Gastrocnemius medialis (tissue), 4 donors: Measurements from ENCODE around the gene TSHR.

Experiments used
- POLR2A ChIP-seq, 2 donors: fragments of 450-650 bp; IDR thresholded peaks; one replicate each; pipeline ENCODE4 v1.6.1; 2017; ENCODE audit warnings: antibody characterized with exemption in 2 of 2, mild to moderate bottlenecking in 2 of 2, moderate library complexity in 2 of 2
- TF ChIP-seq, protein P1 (sequence below), 5 experiments: fragments of 450-650 bp in 3 of 5; fragments of 200-600 bp in 2 of 5; sonication (generic) in 2 of 5; IDR thresholded peaks in 4 of 5; conservative IDR thresholded peaks in 1 of 5; 1 replicate in 4 of 5; 2 replicates in 1 of 5; pipeline ENCODE4 v1.5.1; 2016 to 2019; ENCODE audit warnings: antibody characterized with exemption in 5 of 5, mild to moderate bottlenecking in 3 of 5, moderate library complexity in 3 of 5

DNA sequence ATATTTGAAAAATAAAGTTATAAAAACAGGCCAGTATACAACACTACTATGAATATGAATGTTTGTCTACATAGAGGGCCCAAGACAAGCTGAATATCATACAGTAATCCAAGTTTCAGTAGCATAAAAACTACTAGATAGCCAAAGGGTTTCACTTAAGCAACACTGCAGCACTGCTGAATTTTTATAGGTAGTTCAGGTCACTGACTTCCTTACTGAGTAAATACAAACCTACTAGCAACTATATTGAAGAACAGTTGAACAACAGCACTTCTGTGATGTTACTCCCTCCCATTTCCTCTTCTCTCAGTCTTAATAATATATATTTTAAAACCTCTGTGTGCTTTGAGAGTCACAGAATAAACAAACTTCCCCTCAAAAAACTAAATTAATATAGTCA is 222.6 kb downstream of the TSHR start:
- TF ChIP-seq, protein P1, sequence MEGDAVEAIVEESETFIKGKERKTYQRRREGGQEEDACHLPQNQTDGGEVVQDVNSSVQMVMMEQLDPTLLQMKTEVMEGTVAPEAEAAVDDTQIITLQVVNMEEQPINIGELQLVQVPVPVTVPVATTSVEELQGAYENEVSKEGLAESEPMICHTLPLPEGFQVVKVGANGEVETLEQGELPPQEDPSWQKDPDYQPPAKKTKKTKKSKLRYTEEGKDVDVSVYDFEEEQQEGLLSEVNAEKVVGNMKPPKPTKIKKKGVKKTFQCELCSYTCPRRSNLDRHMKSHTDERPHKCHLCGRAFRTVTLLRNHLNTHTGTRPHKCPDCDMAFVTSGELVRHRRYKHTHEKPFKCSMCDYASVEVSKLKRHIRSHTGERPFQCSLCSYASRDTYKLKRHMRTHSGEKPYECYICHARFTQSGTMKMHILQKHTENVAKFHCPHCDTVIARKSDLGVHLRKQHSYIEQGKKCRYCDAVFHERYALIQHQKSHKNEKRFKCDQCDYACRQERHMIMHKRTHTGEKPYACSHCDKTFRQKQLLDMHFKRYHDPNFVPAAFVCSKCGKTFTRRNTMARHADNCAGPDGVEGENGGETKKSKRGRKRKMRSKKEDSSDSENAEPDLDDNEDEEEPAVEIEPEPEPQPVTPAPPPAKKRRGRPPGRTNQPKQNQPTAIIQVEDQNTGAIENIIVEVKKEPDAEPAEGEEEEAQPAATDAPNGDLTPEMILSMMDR (IDR thresholded peaks at IDR 0.05 in 4 of 5, conservative IDR thresholded peaks at IDR 0.05 in 1 of 5): no peak
- TF ChIP-seq POLR2A (IDR thresholded peaks at IDR 0.05): no peak
